Immature natural killer cell (primary cell): Measurements from ENCODE around the gene MTFR1L. TPM values are rescaled to one million over a fixed set of nuclear protein-coding genes. Genes with fewer than 3 reads are reported as not detected.
"Not testable (repeated sequence)": the region's sequence is repeated elsewhere in the genome, so short reads cannot be mapped to it uniquely, and the experiment has no call there.

ENCODE experiments used
- DNase-seq, 3 donors: peaks; one replicate each; pipeline ENCODE4 v3.0.0; 2022; ENCODE audit warnings: mixed read lengths in 1 of 3
- H3K27ac Mint-ChIP-seq, 6 donors: one replicate each; pipeline ENCODE4 v1.8.0; 2020; ENCODE audit warnings: mixed read lengths in 6 of 6, mild to moderate bottlenecking in 5 of 6, inconsistent platforms in 4 of 6, moderate library complexity in 3 of 6
- H3K27me3 Mint-ChIP-seq, 3 donors: one replicate each; pipeline ENCODE4 v1.8.0; 2020 to 2021; ENCODE audit warnings: low read depth in 3 of 3, mild to moderate bottlenecking in 3 of 3, mixed read lengths in 3 of 3, moderate library complexity in 3 of 3, inconsistent platforms in 1 of 3
- H3K36me3 Mint-ChIP-seq, 3 donors: one replicate each; pipeline ENCODE4 v1.8.0; 2020; ENCODE audit warnings: mixed read lengths in 3 of 3, inconsistent platforms in 2 of 3, mild to moderate bottlenecking in 2 of 3
- H3K4me1 Mint-ChIP-seq, 2 donors: one replicate each; pipeline ENCODE4 v1.8.0; 2020; ENCODE audit warnings: inconsistent platforms in 2 of 2, mild to moderate bottlenecking in 2 of 2, mixed read lengths in 2 of 2, moderate library complexity in 1 of 2
- H3K4me3 Mint-ChIP-seq, 5 donors: one replicate each; pipeline ENCODE4 v1.8.0; 2020; ENCODE audit warnings: mild to moderate bottlenecking in 5 of 5, mixed read lengths in 5 of 5, inconsistent platforms in 3 of 5, moderate library complexity in 3 of 5
- H3K9me3 Mint-ChIP-seq, 6 donors: one replicate each; pipeline ENCODE4 v1.8.0; 2020; ENCODE audit warnings: mild to moderate bottlenecking in 6 of 6, mixed read lengths in 6 of 6, inconsistent platforms in 4 of 6, moderate library complexity in 3 of 6
- polyA plus RNA-seq, 3 donors: library from polyadenylated mRNA; unstranded; fragments of 300-500 nt; fragmentation: Illumina TruSeq; gene quantifications; one replicate each; pipeline ENCODE4 v1.2.3, GENCODE V29; 2021

MTFR1L gene
- polyA plus RNA-seq, 3 donors from 2014 or later: 36.0 to 66.5 (median 43.5) TPM

DNA sequence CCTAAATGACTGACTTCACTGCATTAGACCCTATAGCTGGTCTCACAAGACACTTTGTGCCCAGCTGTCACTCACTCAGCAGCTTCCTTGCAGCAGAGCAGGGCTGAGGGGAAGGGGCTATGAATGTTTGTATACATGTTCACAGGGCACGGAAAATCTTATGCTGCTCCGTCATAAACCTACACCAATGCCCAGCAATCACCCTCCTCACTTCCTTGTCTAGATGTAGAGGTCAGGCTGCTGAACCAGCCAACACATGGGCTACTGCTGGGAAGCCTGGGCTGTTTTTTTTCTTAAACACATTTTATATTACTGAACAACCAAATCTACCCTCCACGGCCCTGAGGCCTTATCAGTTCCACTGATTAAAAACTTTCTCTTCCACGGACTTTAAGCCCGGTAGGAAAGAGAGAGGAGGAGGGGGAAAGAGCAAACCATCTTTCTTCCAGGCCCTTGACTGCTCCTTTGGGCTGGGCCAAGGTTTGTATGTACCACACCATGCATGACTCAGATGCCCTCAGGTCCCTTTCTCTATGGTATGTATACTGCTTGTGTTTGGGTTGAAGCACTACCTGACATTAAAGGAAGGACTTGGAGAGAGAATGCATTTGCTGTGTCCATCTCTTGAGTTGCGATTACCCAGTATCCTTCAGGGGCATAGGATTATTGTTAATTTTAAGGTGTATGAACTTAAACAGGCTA lies 12.7 kb downstream of the MTFR1L start:
- H3K27ac Mint-ChIP-seq: no peak overlapping the region
- no peaks in the 10 kb centered on the region for H3K9me3 Mint-ChIP-seq
- DNase-seq: no peak
- H3K4me1 Mint-ChIP-seq: no peaks in the 10 kb centered on the region
- H3K4me3 Mint-ChIP-seq: no peak overlapping the region
- no peaks in the 10 kb centered on the region for H3K27me3 Mint-ChIP-seq
- peaks cover 35 to 52% (median 36%) of the 10 kb centered on the region in 3 donors for H3K36me3 Mint-ChIP-seq

DNA sequence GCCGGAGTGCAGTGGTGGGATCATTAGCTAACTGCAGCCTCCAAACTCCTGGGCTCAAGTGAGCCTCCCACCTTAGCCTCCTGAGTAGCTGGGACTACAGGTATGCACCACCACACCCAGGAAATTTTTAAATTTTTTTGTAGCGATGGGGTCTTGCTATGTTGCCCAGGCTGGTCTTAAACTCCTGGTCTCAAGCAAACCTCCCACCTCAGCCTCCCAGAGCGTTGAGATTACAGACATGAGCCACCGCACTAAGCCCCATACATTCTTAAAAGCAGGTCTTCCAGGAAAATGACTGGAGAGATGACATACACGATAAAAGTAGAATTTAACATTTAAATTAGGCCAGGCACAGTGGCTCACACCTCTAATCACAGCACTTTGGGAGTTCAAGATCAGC lies 13.4 kb downstream of the MTFR1L start:
- DNase-seq: no peak
- Mint-ChIP-seq H3K27me3 (no peaks in the 10 kb centered on the region), H3K4me3 (no peak overlapping the region), H3K4me1 (no peaks in the 10 kb centered on the region), H3K9me3 (no peaks in the 10 kb centered on the region), H3K27ac (no peak overlapping the region), H3K36me3 (peaks cover 29 to 48% (median 31%) of the 10 kb centered on the region in 3 donors)

DNA sequence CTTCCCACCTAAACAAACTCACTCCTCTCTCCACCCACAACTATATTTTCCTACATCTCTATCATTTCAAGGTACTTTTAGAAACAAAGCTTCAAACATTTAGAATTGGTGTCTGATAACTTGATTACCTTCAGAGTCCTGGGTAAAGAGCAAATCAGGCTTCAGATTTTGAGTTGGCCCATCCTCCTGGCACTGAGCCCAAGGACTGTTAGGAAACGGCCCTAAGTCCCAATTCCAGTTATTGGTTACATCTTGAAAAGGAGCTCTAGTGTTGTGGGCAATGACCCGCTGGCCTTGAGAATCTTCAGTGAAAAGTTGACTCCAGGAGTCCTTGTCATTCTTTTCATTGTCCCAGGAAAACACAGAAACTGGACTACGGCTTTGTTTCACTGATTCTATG lies 15.1 kb downstream of the MTFR1L start:
- no peak for DNase-seq
- peaks cover 21 to 36% (median 25%) of the 10 kb centered on the region in 3 donors for H3K36me3 Mint-ChIP-seq
- no peak overlapping the region for H3K27ac Mint-ChIP-seq
- H3K27me3 Mint-ChIP-seq: no peaks in the 10 kb centered on the region
- no peaks in the 10 kb centered on the region for H3K9me3 Mint-ChIP-seq
- peak overlapping the region in 1 of 5 donors; percentile 2 for H3K4me3 Mint-ChIP-seq
- H3K4me1 Mint-ChIP-seq: no peaks in the 10 kb centered on the region

DNA sequence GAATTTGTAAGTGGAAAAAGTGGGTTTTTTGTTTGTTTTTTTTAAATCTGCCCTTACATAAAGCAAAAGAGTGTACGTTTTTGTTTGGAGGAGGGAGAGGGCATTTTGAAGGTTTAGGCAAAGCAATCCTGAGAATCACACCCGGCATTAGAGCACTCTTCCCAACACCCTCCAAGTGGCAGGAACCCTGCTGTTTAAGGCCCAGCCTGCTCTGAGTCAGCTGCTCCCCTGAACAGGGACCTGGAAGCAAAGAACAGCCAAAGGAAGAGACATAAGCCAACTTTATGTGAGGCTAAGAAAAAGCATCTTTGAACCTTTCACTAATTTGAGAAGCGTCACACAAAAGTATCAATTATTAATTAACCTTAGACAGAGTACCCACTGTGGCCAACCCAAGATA lies 16.9 kb downstream of the MTFR1L start:
- Mint-ChIP-seq H3K9me3 (no peaks in the 10 kb centered on the region), H3K36me3 (peaks cover 10 to 23% (median 22%) of the 10 kb centered on the region in 3 donors), H3K4me1 (no peaks in the 10 kb centered on the region), H3K27ac (no peak overlapping the region), H3K27me3 (no peaks in the 10 kb centered on the region), H3K4me3 (no peak overlapping the region)
- no peak for DNase-seq

DNA sequence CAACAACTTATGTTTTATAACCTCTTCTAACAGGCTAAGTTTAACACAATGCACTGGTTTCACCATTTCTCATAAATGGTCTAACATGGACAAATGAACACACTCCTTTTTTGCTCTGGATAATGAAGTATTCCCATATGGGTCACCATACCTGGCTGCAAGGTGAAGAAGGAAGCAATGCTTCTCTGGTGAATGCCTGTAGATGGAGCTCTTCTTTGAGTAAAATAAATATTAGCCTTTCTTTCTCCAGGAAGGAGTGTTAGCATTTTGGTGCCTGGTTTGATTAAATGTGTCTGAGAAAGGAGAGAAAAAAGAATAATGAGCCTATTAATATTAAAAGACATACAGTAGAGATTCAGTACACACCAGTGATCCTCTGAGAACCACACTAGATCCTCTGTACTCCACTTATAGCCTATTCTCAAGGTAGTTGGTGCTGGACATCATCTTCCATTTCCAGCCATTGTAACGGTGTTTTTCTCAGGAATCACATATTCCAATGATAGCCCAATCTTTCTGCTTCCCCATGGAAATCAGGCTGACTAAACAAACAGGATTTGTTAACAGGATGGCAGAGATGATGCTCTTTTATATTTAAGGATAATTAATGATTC lies 17.6 kb downstream of the MTFR1L start:
- Mint-ChIP-seq H3K36me3 (peaks cover 5 to 23% (median 18%) of the 10 kb centered on the region in 3 donors), H3K4me1 (no peaks in the 10 kb centered on the region), H3K27ac (no peak overlapping the region), H3K27me3 (no peaks in the 10 kb centered on the region), H3K9me3 (no peaks in the 10 kb centered on the region), H3K4me3 (no peak overlapping the region)
- no peak for DNase-seq

DNA sequence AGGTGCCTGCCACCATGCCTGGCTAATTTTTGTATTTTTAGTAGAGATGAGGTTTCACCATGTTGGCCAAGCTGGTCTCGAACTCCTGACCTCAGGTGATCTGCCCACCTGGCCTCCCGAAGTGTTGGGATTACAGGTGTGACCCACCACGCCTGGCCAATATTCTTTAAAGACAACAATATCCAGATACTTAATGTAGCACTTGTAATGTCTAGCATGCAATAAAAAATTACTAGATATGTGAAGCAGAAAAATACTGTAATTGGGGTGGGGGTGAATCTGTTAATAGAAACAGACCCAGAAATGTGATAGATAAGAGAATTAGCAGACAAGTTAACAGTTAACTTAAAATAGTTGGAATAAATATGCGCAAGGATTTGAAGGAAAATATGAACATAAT lies 20.1 kb downstream of the MTFR1L start:
- H3K36me3 Mint-ChIP-seq: peaks cover 2 to 20% (median 6%) of the 10 kb centered on the region in 3 donors
- not testable (repeated sequence) for H3K27ac Mint-ChIP-seq

GRCh38 chr1:25843483-25843882 lies 23.7 kb downstream of the MTFR1L start:
- Mint-ChIP-seq H3K4me1 (no peaks in the 10 kb centered on the region), H3K27me3 (no peaks in the 10 kb centered on the region), H3K36me3 (peaks cover 0 to 14% (median 4%) of the 10 kb centered on the region in 3 donors), H3K9me3 (no peaks in the 10 kb centered on the region), H3K27ac (no peak overlapping the region), H3K4me3 (no peak overlapping the region)
- DNase-seq: no peak

More for the DNA sequence above, 20.1 kb downstream of the MTFR1L start:
- not testable (repeated sequence) for DNase-seq, H3K27me3 Mint-ChIP-seq, H3K4me1 Mint-ChIP-seq, H3K4me3 Mint-ChIP-seq, H3K9me3 Mint-ChIP-seq

DNA sequence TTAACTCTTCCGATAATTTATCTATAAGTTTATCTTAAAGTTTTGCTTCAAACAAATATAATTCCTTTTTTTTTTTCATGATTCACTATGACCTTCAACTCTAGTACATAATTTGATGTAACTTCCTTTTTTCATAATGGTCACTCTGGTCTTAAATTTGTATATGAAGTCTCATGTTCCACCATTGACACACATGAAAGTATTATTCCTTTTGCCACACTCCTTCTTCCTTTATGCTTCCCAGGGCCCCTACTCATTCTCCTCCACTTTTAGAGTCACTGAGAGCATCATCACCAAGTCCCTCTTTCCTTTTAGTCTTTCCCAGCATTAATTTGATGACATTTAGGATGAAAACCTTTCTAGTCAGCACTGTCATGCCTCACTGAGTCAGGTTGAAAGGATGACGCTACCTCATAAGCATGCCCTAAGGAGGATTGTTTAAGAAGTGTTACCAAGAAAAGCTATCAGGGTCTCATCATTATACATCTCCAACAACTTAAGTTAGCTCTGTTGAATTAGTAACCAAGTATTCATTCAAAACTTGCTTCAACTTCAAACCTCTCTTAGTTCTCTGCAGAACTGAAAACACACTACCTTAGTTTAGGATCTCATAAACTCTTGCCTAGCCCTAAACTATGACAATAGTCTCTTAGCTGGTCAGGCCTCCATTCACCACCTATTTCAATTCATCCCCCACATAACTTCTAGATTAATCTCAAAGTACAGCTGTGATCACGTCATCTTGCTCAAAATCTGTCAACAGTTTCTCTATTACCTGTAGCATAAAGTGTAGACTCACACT lies 25.0 kb downstream of the MTFR1L start:
- Mint-ChIP-seq H3K27ac (no peak overlapping the region), H3K4me1 (no peaks in the 10 kb centered on the region), H3K4me3 (no peak overlapping the region), H3K27me3 (no peaks in the 10 kb centered on the region), H3K9me3 (no peaks in the 10 kb centered on the region), H3K36me3 (peaks cover 0 to 8% (median 4%) of the 10 kb centered on the region in 3 donors)
- DNase-seq: no peak

GRCh38 chr1:25845664-25846063 lies 25.9 kb downstream of the MTFR1L start:
- no peaks in the 10 kb centered on the region for H3K9me3 Mint-ChIP-seq
- no peaks in the 10 kb centered on the region for H3K4me1 Mint-ChIP-seq
- no peaks in the 10 kb centered on the region for H3K27me3 Mint-ChIP-seq
- no peak for DNase-seq
- no peak overlapping the region for H3K4me3 Mint-ChIP-seq
- H3K27ac Mint-ChIP-seq: no peak overlapping the region
- no peaks in the 10 kb centered on the region for H3K36me3 Mint-ChIP-seq

DNA sequence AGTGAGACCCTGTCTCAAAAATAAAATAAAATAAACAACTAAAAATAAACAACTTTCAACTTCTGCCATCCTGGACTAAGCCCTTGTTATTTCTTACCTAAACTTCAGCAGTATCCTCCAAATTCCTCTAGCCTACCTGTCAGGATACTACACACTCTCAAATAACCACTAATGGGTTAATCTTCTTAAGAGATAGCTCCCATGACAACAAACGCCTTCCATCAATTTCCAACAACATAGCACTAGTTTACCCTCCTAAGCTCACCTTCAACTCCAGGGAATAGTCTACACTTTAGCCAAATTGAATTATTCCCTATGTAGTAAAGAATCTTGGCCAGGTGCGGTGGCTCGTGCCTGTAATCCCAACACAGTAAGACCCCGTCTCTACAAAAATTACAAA lies 28.2 kb downstream of the MTFR1L start:
- H3K36me3 Mint-ChIP-seq: no peaks in the 10 kb centered on the region
- H3K27ac Mint-ChIP-seq: no peak overlapping the region
- H3K4me3 Mint-ChIP-seq: no peak overlapping the region

DNA sequence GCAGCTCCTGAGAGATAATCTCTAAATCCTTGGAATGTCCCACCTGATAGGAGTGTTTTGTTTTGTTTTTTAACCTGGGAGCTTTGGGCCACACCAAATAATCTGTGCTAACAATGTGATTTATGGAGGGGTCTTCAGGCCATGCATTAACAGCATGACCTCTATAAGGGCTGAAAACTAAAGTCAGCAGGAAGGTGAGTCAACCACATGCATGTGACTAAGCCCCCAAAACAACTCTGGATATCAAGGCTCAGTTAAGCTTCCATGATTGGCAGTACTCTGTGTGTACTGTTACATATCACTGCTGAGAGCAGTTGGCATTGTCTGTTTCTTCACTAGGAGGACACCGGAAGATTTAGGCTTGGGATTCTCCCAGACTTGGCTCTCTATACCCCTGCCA lies 28.8 kb downstream of the MTFR1L start:
- no peak for DNase-seq
- Mint-ChIP-seq H3K27ac (no peak overlapping the region), H3K36me3 (no peaks in the 10 kb centered on the region), H3K9me3 (no peaks in the 10 kb centered on the region), H3K27me3 (no peaks in the 10 kb centered on the region), H3K4me1 (no peaks in the 10 kb centered on the region), H3K4me3 (no peak overlapping the region)

More for the DNA sequence above, 28.2 kb downstream of the MTFR1L start:
- DNase-seq: no peak
- H3K4me1 Mint-ChIP-seq: no peaks in the 10 kb centered on the region
- no peaks in the 10 kb centered on the region for H3K9me3 Mint-ChIP-seq
- no peaks in the 10 kb centered on the region for H3K27me3 Mint-ChIP-seq

DNA sequence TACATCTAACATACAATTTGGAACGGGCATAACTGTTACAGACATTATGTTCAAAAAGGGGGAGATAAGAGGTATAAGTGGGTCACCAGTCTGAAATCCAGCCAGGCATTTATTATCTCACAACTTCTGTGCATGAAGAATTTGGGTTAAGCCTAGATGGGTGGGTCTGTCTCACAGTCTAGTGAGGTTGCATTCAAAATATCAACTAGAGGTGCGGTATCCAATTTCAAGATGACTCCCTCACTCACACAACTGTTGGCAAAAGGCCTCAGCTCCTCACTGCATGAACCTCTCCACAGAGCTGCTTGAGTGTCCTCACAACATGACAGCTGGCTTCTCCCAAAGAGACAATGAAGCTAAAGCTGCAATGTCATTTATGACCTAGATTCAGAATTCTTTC lies 34.8 kb downstream of the MTFR1L start:
- DNase-seq: no peak
- H3K4me1 Mint-ChIP-seq: peaks cover 9 to 12% of the 10 kb centered on the region in 2 donors

GRCh38 chr1:25856856-25857255 lies 37.1 kb downstream of the MTFR1L start:
- Mint-ChIP-seq H3K27ac (no peak overlapping the region), H3K9me3 (no peaks in the 10 kb centered on the region), H3K4me3 (peak overlapping the region in 1 of 5 donors; percentile 38), H3K27me3 (peaks cover 2 to 8% (median 5%) of the 10 kb centered on the region in 3 donors), H3K4me1 (peaks cover 26 to 30% of the 10 kb centered on the region in 2 donors), H3K36me3 (no peaks in the 10 kb centered on the region)
- no peak for DNase-seq

More for the DNA sequence above, 34.8 kb downstream of the MTFR1L start:
- peaks cover 2 to 5% (median 5%) of the 10 kb centered on the region in 3 donors for H3K27me3 Mint-ChIP-seq
- no peaks in the 10 kb centered on the region for H3K36me3 Mint-ChIP-seq
- no peak overlapping the region for H3K27ac Mint-ChIP-seq
- no peak overlapping the region for H3K4me3 Mint-ChIP-seq
- H3K9me3 Mint-ChIP-seq: no peaks in the 10 kb centered on the region

GRCh38 chr1:25858494-25858893 lies 38.7 kb downstream of the MTFR1L start:
- Mint-ChIP-seq H3K4me1 (peaks cover 30% of the 10 kb centered on the region in 2 donors), H3K4me3 (peak overlapping the region; percentile 87 to 96 (median 95)), H3K9me3 (no peaks in the 10 kb centered on the region), H3K27me3 (peaks cover 2 to 8% (median 5%) of the 10 kb centered on the region in 3 donors), H3K36me3 (no peaks in the 10 kb centered on the region), H3K27ac (peak overlapping the region in 4 of 6 donors; percentile 80 to 93 (median 88))
- no peak for DNase-seq
